ENCODE data around the gene DLX3.

Gene DLX3

DNA sequence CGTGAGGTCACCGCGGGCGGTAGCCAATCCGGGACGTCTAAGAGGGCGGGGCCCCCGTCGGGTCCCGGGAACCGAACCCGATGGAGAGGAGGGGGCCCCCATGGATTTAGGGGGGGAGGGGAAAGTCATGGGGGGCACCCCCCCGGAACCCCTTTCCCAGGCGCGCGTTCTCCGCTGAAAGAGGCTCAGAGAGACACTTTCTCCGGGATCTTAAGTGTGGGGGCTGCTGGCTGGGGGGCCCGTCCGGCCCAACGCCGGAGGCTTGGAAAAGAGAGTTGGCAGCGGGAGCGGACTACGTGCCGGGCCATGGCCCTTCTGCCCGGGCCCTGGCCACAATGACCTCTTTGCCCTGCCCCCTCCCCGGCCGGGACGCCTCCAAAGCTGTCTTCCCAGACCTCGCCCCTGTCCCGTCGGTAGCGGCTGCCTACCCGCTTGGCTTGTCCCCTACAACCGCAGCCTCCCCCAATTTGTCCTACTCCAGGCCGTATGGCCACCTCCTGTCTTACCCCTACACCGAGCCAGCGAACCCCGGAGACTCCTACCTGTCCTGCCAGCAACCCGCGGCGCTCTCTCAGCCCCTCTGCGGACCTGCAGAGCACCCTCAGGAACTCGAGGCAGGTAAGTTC lies 25.8 kb downstream of the DLX3 start, which contains the start of gene DLX4:
TSS of gene DLX4 (plus strand) at position 57 of the 626 bp plus-strand sequence. CDS start at position 336, 279 bp downstream.
- peaks cover 37% of the 10 kb centered on the region for H3K4me1 Mint-ChIP-seq
- H3K9me3 Mint-ChIP-seq, result no peaks in the 10 kb centered on the region
- H3K36me3 Mint-ChIP-seq, result peaks cover 3% of the 10 kb centered on the region
- CTCF ChIA-PET, result no interaction called here
- H3K27ac Mint-ChIP-seq, result peak within 1 kb of the TSS; percentile 65
- H3K27me3 Mint-ChIP-seq, result peaks cover 99% of the 10 kb centered on the region
- DNase-seq, result peak; percentile 35
- peak within 1 kb of the TSS; percentile 75 for H3K4me3 Mint-ChIP-seq

DNA sequence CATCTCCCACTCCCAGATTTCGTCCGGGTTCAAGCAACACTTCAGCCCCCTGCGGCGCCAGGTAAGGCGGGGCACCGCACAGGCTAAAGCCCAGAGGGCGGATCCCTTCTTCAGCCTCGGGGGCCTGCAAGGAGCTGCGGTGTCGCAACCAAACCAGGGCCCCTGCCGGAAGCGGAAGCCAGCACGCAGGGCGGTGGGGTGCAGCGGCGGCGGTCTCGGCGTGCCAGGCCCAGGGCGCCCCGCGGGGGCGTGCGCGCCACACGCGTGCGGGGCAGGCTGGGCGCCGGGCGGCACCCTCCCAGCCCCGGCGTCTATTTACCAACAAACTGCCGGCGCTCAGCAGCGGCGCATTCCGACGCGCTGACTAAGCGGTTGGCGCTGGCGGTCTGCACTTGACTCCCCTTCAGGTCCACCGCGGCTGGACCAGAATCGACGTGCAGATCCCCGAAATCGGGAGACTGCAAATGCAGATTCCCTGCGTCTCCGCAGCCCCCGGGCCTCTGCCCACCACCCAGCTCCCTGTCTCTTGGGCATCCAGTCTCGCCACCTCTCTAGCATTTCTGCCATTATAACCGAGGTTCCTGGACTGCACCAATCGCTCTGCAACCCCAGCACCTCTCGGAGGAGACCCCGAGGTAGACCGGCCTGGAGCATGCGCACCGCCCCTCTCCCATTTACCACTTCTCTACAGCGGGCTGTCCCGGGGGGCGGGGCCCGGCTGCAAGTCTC lies 26.5 kb downstream of the DLX3 start:
- H3K4me1 Mint-ChIP-seq, result peaks cover 43% of the 10 kb centered on the region
- peak overlapping the region; percentile 75 for H3K4me3 Mint-ChIP-seq
- no peaks in the 10 kb centered on the region for H3K9me3 Mint-ChIP-seq
- H3K27ac Mint-ChIP-seq, result no peak overlapping the region
- peaks cover 3% of the 10 kb centered on the region for H3K36me3 Mint-ChIP-seq
- peak; percentile 79 for DNase-seq
- CTCF ChIA-PET, result no interaction called here
- peaks cover 99% of the 10 kb centered on the region for H3K27me3 Mint-ChIP-seq

DNA sequence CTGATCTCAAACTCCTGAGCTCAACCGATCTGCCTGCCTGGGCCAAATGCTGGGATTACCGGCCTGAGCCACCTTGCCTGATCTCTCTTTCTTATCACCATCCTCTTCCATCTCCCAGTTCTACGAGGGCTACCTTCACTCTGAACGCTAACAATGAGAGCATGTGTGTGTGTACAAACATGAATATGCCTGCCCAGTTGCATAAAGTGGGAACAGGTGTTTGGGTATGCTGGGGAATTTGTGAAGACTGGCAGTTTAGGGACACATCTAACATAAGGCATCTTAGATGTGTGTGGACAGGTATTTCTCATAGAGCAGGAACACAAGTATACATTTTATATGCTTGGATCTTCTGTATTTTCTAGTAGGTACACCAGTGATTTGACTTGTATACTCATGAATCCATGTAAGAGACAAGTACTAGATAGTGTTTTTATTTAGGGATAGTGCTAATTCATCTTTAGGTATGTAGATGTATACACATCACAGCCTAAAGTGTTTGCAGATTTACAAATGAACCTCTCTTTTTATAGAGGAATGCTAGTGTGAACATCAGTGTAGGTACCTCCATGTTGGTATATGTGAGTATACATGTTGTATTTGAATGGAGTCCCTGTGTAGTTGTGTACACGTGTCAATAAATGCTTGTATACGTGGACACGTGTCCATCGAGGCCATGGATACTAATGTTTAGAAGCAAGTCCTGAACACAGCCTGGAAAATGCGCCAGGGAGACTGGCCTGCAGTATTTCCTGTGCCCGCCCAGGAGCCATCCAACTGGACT lies 27.2 kb downstream of the DLX3 start:
- H3K9me3 Mint-ChIP-seq, result no peaks in the 10 kb centered on the region
- DNase-seq, result no peak
- CTCF ChIA-PET, result interaction anchor here (1.5 kb wide), 1 partner anchor 30 kb away, joined by 5 read pairs; no protein-coding TSS in a partner anchor
- peaks cover 45% of the 10 kb centered on the region for H3K4me1 Mint-ChIP-seq
- H3K4me3 Mint-ChIP-seq, result peak overlapping the region; percentile 63
- peaks cover 99% of the 10 kb centered on the region for H3K27me3 Mint-ChIP-seq
- no peak overlapping the region for H3K27ac Mint-ChIP-seq
- peaks cover 3% of the 10 kb centered on the region for H3K36me3 Mint-ChIP-seq

DNA sequence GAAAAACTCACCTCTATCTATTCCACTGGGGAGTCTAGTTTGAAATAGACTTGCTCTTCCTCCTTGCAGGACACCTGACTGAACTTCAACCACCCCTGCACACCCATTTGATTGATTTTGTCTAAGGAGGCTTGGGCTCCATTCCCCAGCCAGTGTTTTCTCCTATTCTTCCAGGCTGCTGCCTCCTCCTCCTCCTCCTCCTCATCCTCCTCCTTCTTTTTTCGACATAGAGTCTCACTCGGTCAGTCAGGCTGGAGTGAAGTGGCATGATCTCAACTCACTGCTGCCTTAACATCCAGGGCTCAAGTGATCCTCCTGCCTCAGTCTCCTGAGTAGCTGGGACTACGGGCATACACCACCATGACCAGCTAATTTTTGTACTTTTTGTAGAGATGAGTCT lies 27.8 kb downstream of the DLX3 start:
- Mint-ChIP-seq H3K36me3 (peaks cover 3% of the 10 kb centered on the region), H3K4me3 (no peak overlapping the region), H3K4me1 (peaks cover 45% of the 10 kb centered on the region), H3K27me3 (peaks cover 99% of the 10 kb centered on the region), H3K27ac (no peak overlapping the region), H3K9me3 (no peaks in the 10 kb centered on the region)
- CTCF ChIA-PET, result interaction anchor here (1.5 to 1.6 kb wide), 2 partner anchors 31 to 127 kb away, joined by 4 to 5 read pairs; no protein-coding TSS in a partner anchor
- no peak for DNase-seq

DNA sequence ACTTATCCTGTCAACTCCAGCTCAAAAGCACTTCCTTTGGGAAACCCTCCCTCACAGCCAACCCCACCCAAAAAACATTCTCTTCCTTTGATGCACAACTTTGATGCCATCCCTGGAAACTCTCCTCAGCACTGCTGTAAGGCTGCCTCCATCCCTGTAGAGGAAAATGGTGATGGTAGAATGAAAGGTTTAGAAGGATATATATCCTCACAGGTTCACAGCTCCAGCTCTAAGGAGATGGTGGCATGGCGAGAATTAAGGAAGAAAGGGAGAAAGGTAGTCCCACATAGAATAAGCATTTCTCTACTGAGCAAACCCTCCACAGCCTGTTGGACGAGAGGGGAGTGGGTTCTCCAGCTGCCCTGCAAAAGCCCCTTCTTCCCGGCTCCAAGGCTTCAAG lies 28.3 kb downstream of the DLX3 start:
- Mint-ChIP-seq H3K4me1 (peaks cover 45% of the 10 kb centered on the region), H3K27ac (no peak overlapping the region), H3K27me3 (peaks cover 99% of the 10 kb centered on the region), H3K4me3 (no peak overlapping the region), H3K9me3 (no peaks in the 10 kb centered on the region), H3K36me3 (peaks cover 3% of the 10 kb centered on the region)
- CTCF ChIA-PET, result interaction anchor here (1.5 to 1.6 kb wide), 3 partner anchors 14 to 127 kb away, joined by 4 to 6 read pairs (median 5); no protein-coding TSS in a partner anchor
- no peak for DNase-seq

DNA sequence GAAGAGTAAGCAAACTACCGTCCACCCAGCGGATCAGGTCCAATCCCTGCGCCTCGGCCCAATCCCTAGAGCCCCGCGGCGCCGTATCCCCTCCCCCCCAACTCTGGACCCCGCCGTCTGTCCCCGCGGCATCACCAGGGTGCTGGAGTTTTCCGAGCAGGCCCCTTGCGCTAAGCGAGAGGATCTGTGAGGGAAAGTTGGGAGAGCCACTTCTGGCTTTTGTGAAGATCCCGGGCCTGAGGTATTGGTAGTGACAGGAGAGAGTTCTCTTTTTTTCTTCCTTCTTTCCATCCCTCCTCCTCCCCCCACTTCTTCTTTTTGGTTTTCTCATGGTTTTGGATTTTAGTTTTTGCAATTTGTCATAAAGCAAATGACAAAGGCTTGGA lies 29.5 kb downstream of the DLX3 start:
- H3K27me3 Mint-ChIP-seq, result peaks cover 99% of the 10 kb centered on the region

DNA sequence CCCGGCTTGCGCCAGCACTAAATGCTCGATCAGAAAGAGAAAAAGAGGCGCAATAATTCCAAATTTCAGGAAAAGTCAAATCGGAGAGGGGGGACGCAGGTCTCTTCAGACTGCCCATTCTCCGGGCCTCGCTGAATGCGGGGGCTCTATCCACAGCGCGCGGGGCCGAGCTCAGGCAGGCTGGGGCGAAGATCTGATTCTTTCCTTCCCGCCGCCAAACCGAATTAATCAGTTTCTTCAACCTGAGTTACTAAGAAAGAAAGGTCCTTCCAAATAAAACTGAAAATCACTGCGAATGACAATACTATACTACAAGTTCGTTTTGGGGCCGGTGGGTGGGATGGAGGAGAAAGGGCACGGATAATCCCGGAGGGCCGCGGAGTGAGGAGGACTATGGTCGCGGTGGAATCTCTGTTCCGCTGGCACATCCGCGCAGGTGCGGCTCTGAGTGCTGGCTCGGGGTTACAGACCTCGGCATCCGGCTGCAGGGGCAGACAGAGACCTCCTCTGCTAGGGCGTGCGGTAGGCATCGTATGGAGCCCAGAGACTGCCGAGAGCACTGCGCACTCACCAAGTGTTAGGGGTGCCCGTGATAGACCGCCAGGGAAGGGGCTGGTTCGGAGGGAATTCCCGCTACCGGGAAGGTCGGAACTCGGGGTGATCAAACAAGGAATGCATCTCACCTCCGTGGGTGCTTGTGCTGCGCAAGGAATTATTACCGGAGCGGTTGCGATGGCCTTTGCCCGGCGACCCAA lies 30.1 kb downstream of the DLX3 start:
- H3K9me3 Mint-ChIP-seq, result no peaks in the 10 kb centered on the region
- peak overlapping the region; percentile 48 for H3K4me3 Mint-ChIP-seq
- DNase-seq, result peak; percentile 50
- peak overlapping the region; percentile 76 for H3K27ac Mint-ChIP-seq
- CTCF ChIA-PET, result interaction anchor here (1.5 to 1.6 kb wide), 2 partner anchors 12 kb away, joined by 4 to 6 read pairs; no protein-coding TSS in a partner anchor
- peaks cover 34% of the 10 kb centered on the region for H3K4me1 Mint-ChIP-seq
- peaks cover 3% of the 10 kb centered on the region for H3K36me3 Mint-ChIP-seq
- peaks cover 94% of the 10 kb centered on the region for H3K27me3 Mint-ChIP-seq

More for the DNA sequence above, 29.5 kb downstream of the DLX3 start:
- Mint-ChIP-seq H3K36me3 (peaks cover 3% of the 10 kb centered on the region), H3K9me3 (no peaks in the 10 kb centered on the region), H3K4me1 (peaks cover 39% of the 10 kb centered on the region), H3K4me3 (no peak overlapping the region), H3K27ac (no peak overlapping the region)
- CTCF ChIA-PET, result interaction anchor here (1.5 kb wide), 1 partner anchor 13 kb away, joined by 6 read pairs; no protein-coding TSS in a partner anchor
- DNase-seq, result no peak

DNA sequence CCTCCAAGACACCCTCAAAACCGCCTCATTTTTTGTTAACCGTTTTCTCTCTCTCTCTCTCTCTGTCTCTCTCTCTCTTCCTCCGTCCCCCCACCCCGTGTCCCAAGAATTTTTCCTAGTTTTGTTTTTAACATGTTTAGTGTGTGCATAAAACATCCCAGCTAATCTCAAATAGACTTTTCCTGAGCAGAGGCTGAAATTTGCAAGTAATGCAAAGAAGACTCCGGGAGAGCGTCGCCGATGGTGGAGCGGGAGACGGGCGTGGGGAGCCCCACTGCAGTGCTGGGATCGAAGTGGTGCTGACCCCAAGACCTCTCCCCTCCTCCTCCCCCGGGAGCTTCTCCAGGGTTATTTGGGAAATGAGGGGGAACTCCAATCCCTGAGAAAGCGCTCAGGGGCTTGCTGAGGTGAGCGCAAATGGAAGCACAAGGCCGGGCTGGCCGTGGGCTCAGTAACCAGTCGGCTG lies 30.7 kb downstream of the DLX3 start:
- no peak overlapping the region for H3K4me3 Mint-ChIP-seq
- CTCF ChIA-PET, result interaction anchor here (1.6 kb wide), 1 partner anchor 12 kb away, joined by 4 read pairs; no protein-coding TSS in a partner anchor
- peaks cover 3% of the 10 kb centered on the region for H3K36me3 Mint-ChIP-seq
- no peak for DNase-seq
- peaks cover 30% of the 10 kb centered on the region for H3K4me1 Mint-ChIP-seq
- peaks cover 94% of the 10 kb centered on the region for H3K27me3 Mint-ChIP-seq
- peak overlapping the region; percentile 30 for H3K27ac Mint-ChIP-seq
- no peaks in the 10 kb centered on the region for H3K9me3 Mint-ChIP-seq

DNA sequence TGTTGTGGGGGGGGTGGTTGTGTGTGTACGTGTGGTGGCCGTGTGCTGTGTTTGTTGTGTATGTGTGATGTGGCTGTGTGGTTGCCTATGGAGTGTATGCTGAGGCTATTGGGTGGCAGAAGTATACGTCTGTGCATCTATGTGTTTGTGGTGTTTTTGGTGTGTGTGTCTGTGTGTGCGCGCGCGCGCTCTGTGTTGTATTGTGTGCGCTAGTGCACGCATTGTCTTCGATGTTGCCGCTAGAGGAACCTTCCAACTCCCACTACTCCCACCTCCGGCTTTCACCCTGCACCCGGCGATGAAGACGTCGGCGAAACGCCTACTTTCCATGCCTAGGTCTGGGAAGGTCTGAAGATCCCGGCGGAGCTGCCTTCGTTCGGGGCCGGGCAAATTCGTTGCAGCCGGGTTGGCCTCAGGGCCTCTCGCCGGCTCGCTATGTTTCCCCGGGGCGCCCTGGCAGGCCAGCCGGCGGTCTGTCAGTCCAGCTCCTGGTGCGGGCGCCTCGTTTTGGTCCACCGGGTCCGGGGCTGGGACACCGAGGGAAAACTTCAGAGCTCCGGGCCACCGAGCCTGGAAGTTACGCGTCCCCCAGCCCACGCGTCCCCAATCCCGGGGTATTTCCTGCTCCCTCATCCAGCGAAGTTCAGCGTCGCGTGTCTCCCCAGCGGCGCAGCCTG lies 31.3 kb downstream of the DLX3 start:
- Mint-ChIP-seq H3K36me3 (peaks cover 3% of the 10 kb centered on the region), H3K27me3 (peaks cover 93% of the 10 kb centered on the region), H3K9me3 (no peaks in the 10 kb centered on the region), H3K27ac (peak overlapping the region; percentile 24), H3K4me3 (no peak overlapping the region), H3K4me1 (peaks cover 26% of the 10 kb centered on the region)
- DNase-seq, result no peak
- CTCF ChIA-PET, result interaction anchor here (1.6 kb wide), 1 partner anchor 11 kb away, joined by 4 read pairs; no protein-coding TSS in a partner anchor

DNA sequence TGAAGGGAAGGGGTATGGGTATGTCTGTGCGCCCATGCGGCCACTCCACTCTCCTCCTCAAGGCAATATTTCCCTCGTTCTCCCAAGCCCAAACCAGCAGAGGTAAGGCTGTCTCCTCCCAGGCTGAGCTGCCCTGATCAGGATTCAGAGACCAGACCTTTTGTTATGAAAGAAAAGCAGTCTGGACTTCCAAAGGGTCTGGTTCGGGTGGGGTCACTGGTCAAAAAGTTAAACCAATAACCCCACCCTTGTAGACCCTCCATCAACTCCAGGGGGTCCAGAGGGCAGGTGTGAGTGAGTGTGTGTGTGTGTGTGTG lies 31.8 kb downstream of the DLX3 start:
- H3K27ac Mint-ChIP-seq, result peak overlapping the region; percentile 24
- CTCF ChIA-PET, result interaction anchor here (1.0 to 2.8 kb wide), 3 partner anchors 10 to 35 kb away, joined by 3 to 11 read pairs (median 6); no protein-coding TSS in a partner anchor
- peaks cover 23% of the 10 kb centered on the region for H3K4me1 Mint-ChIP-seq
- H3K4me3 Mint-ChIP-seq, result peak overlapping the region; percentile 34
- no peaks in the 10 kb centered on the region for H3K9me3 Mint-ChIP-seq
- no peak for DNase-seq
- peaks cover 3% of the 10 kb centered on the region for H3K36me3 Mint-ChIP-seq
- H3K27me3 Mint-ChIP-seq, result peaks cover 88% of the 10 kb centered on the region

DNA sequence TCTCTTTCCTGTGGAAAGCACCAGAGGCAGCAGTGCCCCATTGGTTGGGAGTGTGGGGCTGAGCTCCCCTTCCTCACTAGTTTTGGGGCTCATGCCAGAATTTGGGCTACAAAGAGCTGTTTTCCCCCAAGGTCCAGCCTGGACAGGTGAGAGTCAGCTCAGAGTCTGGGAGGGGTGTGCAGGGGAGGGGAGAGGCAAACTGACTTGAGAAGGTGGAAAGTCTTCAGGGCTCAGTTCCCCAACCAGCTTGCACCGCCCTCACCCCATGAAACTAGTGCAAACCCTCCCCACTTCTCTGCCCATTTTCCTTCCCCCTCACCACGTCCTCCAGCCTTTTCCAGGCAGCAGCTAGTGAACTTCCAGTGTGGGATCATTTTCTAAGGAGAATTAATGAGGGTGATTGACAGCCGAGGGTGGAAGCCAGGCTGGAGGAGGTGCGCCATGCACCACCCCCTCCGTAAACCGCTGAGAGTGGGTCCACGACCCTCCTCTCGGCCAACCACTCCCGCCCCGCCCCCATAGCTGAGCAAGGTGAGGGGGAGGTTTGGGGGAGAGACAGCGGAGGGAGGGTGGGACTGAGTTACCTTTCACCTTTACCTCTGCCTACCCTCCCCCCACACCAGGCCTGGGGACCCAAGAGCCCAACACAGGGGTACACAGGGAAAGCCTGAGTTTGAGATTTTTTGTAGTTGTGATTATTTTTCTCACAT lies 32.3 kb downstream of the DLX3 start:
- CTCF ChIA-PET, result interaction anchor here (1.0 to 2.8 kb wide), 3 partner anchors 10 to 35 kb away, joined by 3 to 11 read pairs (median 6); no protein-coding TSS in a partner anchor
- Mint-ChIP-seq H3K36me3 (peaks cover 3% of the 10 kb centered on the region), H3K9me3 (no peaks in the 10 kb centered on the region), H3K27ac (no peak overlapping the region), H3K27me3 (peaks cover 83% of the 10 kb centered on the region), H3K4me3 (no peak overlapping the region), H3K4me1 (peaks cover 20% of the 10 kb centered on the region)
- no peak for DNase-seq

DNA sequence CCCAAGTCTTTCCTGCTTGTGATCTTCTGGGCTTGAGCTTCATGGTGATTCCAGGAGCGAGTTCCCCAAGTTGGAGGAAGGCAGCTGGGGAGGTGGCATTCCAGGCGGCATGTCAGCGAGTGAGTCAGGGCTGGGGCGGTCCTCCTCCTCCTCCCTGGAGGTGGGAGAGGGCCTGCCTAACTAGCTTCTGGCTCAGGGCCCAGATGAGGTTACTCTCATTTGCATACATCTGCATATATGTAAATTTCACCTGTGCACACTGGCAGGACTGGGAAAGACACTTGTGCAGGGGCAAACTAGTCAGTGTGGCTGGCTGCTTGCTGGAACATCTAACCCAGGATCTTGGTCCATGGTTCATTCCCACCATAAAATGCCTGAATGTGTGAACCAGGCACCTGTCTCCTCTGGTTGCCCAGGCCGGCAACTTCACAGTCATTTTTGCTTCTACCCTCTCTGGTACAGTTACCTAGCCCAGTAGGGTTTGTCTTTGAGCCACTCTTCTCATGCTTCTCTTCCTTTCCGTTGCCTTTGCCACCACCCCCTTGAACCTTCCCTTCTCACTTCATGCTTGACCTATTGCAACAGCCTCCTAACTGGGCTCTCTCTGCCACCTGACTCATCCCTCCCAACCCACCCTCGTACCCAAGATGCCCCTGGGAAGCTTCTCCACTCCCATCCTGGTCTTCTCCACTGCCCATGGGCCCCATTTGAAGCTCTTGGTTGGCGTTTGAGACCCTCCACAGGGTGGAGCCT lies 35.7 kb downstream of the DLX3 start:
- DNase-seq, result no peak
- Mint-ChIP-seq H3K9me3 (no peaks in the 10 kb centered on the region), H3K27me3 (peaks cover 70% of the 10 kb centered on the region), H3K4me3 (no peak overlapping the region), H3K36me3 (no peaks in the 10 kb centered on the region), H3K4me1 (peaks cover 9% of the 10 kb centered on the region), H3K27ac (no peak overlapping the region)
- CTCF ChIA-PET, result no interaction called here

All from activated naive CD4-positive, alpha-beta T cell treated with anti-CD3 and anti-CD28 coated beads, Interleukin-2, amount 10 ng/mL, durations not matched to agents 7 days and 5 days (primary cell).